ACC112 (cell line): Measurements from ENCODE around the gene SEC14L5.

Source experiments
- H2AFZ ChIP-seq: fragments of 200-600 bp; sonication (generic); one replicate; pipeline ENCODE4 v1.6.0; 2017; ENCODE audit warnings: antibody characterized with exemption, low read length; ENCODE audit not compliant: unreplicated experiment
- H3K27ac ChIP-seq: fragments of 200-600 bp; sonication (generic); 2 replicates; pipeline ENCODE4 v1.5.1; 2014; ENCODE audit warnings: low read depth, mild to moderate bottlenecking, antibody characterized with exemption, low read length, moderate library complexity
- H3K27me3 ChIP-seq: fragments of 200-600 bp; sonication (generic); 2 replicates; pipeline ENCODE4 v1.6.1; 2014; ENCODE audit warnings: mild to moderate bottlenecking, antibody characterized with exemption, low read length, moderate library complexity, mixed read lengths; ENCODE audit not compliant: insufficient read depth
- H3K36me3 ChIP-seq: fragments of 200-600 bp; sonication (generic); 2 replicates; pipeline ENCODE4 v1.6.1; 2016; ENCODE audit warnings: mild to moderate bottlenecking, antibody characterized with exemption, low read length, moderate library complexity, mixed read lengths; ENCODE audit not compliant: insufficient read depth
- H3K4me1 ChIP-seq: fragments of 200-600 bp; sonication (generic); one replicate; pipeline ENCODE4 v1.6.1; 2016; ENCODE audit warnings: low read length, mixed read lengths; ENCODE audit not compliant: insufficient read depth, unreplicated experiment, control insufficient read depth
- H3K4me3 ChIP-seq: fragments of 200-600 bp; sonication (generic); 2 replicates; pipeline ENCODE4 v1.5.1; 2014; ENCODE audit warnings: mild to moderate bottlenecking, low read depth, low read length
- H3K79me2 ChIP-seq: fragments of 200-600 bp; sonication (generic); one replicate; pipeline ENCODE4 v1.6.0; 2016; ENCODE audit warnings: low read length; ENCODE audit not compliant: control insufficient read depth, unreplicated experiment, insufficient read depth

SEC14L5 gene

DNA sequence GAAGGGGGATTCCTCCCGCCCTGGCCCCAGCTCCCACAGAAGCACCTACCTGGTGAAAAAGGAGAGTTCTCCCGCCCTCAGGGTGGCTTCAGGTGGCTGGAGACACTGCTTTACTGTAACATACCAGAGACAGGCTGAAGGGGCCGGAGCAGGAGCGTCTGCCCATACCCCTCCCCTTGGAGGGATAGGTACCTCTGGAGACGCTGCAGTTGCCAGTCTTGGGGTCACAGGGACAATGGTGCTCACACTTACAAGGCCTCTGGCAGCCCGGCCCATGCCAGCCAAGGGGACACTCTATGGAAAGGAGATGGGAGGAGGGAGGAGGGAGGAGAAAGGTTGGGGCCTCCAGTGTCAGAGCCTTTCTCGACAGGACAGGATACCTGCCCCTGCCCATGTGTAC is 69.0 kb downstream of the SEC14L5 start:
- no peaks in the 10 kb centered on the region for H3K79me2 ChIP-seq
- H3K36me3 ChIP-seq: no peaks in the 10 kb centered on the region
- H3K4me1 ChIP-seq: no peaks in the 10 kb centered on the region
- no peaks in the 10 kb centered on the region for H3K27me3 ChIP-seq
- no peak overlapping the region for H3K4me3 ChIP-seq
- H3K27ac ChIP-seq: no peak overlapping the region
- no peak overlapping the region for H2AFZ ChIP-seq

DNA sequence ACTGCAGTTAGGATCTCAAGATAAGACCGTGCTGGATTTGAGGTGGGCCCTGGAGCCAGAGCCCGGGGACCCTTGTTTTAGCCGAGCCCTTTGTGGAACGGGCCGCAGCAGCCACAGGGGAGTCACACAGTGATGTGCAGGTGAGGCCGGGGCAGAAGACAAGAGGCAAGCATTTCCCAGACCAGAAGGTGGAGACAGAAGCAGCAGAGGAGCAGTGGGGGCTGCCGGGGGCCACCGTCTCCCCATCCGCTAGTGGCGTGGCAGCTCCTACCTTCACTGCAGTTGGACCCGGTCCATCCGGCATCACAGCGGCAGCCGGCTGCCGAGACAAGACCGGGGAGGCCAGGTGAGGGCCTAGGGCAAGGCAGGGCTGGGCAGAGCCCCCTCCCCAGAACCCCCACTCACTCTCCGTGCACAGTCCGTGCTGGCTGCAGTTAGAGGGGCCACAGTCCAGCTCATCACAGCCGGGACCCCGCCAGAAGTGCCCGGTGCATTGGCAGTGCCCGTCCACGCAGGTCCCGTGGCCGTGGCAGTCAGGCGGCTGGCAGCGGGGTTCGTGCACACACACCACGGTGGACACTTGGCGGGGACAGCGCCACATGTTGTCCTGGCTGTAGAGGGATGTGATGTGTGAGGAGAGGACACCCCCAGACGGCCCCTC is 69.6 kb downstream of the SEC14L5 start:
- Histone ChIP-seq H3K27ac (no peak overlapping the region), H3K27me3 (no peaks in the 10 kb centered on the region), H2AFZ (no peak overlapping the region), H3K4me3 (no peak overlapping the region), H3K79me2 (no peaks in the 10 kb centered on the region), H3K36me3 (no peaks in the 10 kb centered on the region), H3K4me1 (peaks cover 1% of the 10 kb centered on the region)

DNA sequence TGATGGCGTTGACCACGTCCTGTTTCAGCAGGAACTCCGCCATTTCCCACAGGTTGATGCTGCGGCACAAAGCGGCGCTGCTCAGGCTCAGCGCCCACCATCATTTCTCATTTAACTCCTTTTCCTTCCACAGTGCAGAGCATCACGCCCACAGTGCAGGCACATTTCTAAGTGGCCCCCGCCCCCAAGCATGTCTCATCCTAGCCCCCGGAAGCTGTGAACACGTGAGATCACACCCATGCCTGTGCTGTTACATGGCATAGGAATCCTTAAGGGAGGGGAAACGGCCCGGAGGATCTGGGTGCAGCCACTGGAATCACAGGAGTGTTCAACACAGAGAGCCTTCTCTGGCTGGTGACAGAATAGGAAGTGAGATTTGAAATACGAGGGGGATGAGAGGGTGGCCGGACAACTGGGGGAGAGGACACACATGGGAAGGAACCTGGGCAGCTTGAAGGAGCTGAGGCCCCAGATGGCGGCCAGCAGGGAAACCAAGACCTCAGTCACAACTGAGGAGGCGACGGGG is 70.9 kb downstream of the SEC14L5 start:
- peaks cover 4% of the 10 kb centered on the region for H3K4me1 ChIP-seq
- H3K4me3 ChIP-seq: no peak overlapping the region
- no peak overlapping the region for H2AFZ ChIP-seq
- no peak overlapping the region for H3K27ac ChIP-seq
- H3K36me3 ChIP-seq: no peaks in the 10 kb centered on the region
- no peaks in the 10 kb centered on the region for H3K27me3 ChIP-seq
- H3K79me2 ChIP-seq: no peaks in the 10 kb centered on the region

DNA sequence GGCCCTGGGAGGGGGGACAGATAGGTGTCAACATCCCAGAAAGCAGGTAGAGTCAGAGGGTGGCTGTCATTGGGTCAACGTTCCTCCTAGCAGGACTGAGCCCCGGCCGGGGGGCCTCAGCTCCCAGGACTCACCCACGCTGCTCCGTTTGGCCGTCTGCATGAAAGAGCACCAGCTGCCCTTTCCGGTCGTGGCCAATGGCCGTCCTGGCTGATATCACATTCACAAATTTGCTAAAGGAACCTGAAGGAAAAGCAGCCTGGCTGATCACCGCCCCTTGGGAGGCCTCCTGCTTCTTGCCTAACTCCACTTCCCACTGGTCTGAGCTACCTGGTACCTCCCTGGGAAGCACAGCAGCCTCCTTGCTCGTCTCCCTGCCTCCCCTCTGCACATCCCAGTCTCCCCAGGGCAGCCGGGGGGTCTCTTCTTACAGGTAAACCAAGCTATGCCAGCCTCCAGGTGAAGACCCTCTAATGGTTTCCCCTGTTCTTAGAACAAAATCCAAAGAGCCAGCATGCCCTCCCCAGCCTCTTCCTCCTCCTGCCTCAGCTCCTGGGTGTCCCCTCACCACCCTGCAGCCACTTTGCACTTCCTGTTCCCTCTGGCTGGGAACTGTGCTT is 72.2 kb downstream of the SEC14L5 start:
- Histone ChIP-seq H3K27me3 (no peaks in the 10 kb centered on the region), H3K36me3 (no peaks in the 10 kb centered on the region), H3K27ac (no peak overlapping the region), H3K79me2 (no peaks in the 10 kb centered on the region), H3K4me1 (peaks cover 11% of the 10 kb centered on the region), H3K4me3 (no peak overlapping the region), H2AFZ (no peak overlapping the region)

DNA sequence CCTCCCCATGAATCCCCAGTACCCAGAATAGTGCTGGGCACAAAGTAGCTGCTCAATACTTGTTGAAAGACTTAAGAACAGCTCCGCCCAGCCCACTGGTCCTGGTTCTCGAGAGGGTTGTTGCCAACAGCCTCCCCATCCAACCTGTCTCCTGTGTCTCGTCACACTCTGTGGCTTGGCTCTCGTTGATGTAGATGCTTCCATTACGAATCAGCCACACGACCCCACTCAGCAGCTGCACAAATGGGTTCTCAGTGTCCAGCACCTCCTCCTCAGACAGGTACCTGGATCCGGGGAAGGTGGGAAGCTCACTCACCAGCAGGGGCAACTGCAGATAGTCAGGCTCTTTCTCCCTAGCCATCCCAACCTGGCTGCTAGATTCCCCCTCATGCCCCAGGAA is 73.5 kb downstream of the SEC14L5 start:
- no peaks in the 10 kb centered on the region for H3K27me3 ChIP-seq
- H3K36me3 ChIP-seq: no peaks in the 10 kb centered on the region
- H3K79me2 ChIP-seq: no peaks in the 10 kb centered on the region
- peaks cover 16% of the 10 kb centered on the region for H3K4me1 ChIP-seq
- H3K27ac ChIP-seq: no peak overlapping the region
- H3K4me3 ChIP-seq: no peak overlapping the region
- no peak overlapping the region for H2AFZ ChIP-seq

DNA sequence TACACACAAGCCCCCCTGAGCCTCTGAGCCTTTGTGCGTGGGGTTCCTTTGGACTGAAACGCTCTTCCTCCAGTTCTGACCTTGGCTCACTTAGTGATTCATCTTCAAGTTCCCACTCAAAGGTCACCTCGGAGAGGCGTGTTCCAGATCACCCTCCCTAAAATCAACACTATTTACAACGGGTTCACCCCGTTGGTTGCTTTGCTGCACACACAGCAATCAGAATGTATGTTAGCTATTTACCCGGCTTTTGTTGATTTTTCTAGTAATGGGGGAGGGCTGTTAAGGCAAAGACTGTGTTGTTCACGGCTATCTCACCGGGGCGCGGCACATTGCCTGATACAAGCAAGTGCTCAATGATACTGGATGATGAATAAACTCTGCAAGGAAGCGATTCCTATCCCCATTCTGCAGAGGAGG is 74.6 kb downstream of the SEC14L5 start:
- peak overlapping the region; percentile 96 for H2AFZ ChIP-seq
- no peak overlapping the region for H3K27ac ChIP-seq

DNA sequence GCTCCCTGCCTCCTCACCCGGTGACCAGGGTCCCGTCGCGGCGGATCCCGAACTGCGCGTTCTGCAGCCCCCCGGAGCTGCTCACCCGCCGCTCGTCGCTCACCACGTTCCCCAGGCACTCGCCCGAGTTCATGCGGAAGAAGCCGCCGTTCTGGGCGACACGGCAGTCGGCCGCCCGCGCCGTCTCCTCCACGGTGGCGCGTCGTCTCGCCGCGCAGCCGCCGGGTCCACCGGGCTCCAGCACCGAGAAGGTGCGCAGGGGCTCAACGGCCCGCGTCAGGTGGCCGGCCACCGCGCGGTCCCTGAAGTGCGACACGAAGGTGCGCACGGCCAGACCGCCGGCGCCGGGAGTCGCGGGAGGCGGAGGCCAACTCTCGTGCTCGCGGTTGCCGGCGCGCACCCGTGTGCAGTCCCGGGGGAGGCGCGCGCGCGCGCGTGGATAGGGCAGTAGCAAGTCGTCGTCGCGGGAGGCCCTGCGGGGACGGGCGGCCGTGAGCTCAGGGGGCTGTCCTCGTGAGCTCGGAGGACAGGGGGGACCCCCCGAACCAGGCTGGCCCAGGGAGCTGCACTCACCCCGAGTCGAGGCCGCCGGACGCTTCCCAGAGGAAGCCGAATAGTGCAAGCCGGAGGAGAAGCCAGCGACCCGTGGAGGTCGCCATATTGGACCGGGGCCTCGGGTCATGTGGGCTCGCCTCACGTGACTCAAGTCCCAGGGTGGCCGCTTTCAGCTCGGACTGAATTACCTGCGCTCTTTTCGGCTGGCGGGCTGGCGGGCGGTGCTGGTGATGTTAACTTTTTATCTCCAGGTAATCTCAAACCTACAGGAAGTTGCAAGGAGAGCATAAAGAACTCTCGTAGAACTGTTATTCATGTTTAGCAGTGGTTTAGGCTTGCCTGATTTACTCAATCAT is 75.4 kb downstream of the SEC14L5 start, which contains the start of gene NAGPA:
Gene NAGPA (minus strand): TSS at position 680 of the 911 bp plus-strand sequence. CDS start 21 bp downstream, at position 659.
- Histone ChIP-seq H3K27ac (peak within 1 kb of the TSS; percentile 7; the same call in 1 of the 2 replicates), H2AFZ (peak within 1 kb of the TSS; percentile 96), H3K27me3 (no peaks in the 10 kb centered on the region), H3K36me3 (no peaks in the 10 kb centered on the region), H3K4me3 (peak within 1 kb of the TSS; percentile 92), H3K79me2 (no peaks in the 10 kb centered on the region), H3K4me1 (peaks cover 17% of the 10 kb centered on the region)

More for the DNA sequence above, 74.6 kb downstream of the SEC14L5 start:
- Histone ChIP-seq H3K27me3 (no peaks in the 10 kb centered on the region), H3K79me2 (no peaks in the 10 kb centered on the region), H3K4me3 (peak overlapping the region; percentile 92), H3K4me1 (peaks cover 17% of the 10 kb centered on the region), H3K36me3 (no peaks in the 10 kb centered on the region)

DNA sequence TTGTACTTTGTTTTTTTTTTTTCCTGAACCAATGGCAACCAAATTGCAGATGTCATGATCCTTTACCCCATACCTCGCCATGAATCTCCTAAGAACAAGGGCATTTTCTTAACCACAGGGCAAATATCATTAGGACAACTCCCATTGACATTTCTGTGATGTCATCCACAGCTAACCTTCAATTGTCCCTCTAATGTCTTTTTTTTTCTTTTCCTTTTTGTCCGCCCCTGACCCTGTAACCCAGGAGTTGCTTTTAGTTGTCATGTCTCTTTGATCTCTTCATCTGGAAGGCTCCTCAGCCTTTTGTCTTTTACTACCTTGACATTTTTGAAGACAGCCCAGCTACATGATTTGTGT is 76.0 kb downstream of the SEC14L5 start:
- H2AFZ ChIP-seq: peak overlapping the region; percentile 89
- H3K79me2 ChIP-seq: no peaks in the 10 kb centered on the region
- H3K36me3 ChIP-seq: no peaks in the 10 kb centered on the region
- H3K27me3 ChIP-seq: no peaks in the 10 kb centered on the region
- H3K4me1 ChIP-seq: peaks cover 17% of the 10 kb centered on the region
- H3K4me3 ChIP-seq: peak overlapping the region; percentile 92
- H3K27ac ChIP-seq: peak overlapping the region; percentile 7; the same call in 1 of the 2 replicates

DNA sequence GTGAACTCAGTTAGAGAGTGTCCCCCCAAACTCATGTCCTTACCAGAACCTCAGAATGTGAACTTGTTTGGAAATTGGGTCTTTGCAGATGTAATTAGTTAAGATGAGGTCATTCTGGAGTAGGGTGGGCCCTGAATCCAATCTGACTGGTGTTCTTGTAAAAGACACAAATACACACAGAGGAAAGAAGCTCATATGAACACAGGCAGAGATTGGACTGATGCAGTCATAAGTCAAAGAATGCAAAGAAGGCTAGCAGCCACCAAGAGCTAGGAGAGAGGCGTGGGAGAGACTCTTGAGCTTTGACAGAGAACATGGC is 77.7 kb downstream of the SEC14L5 start:
- Histone ChIP-seq H2AFZ (no peak overlapping the region), H3K4me1 (peaks cover 17% of the 10 kb centered on the region), H3K4me3 (no peak overlapping the region), H3K79me2 (no peaks in the 10 kb centered on the region), H3K27me3 (no peaks in the 10 kb centered on the region), H3K27ac (no peak overlapping the region), H3K36me3 (no peaks in the 10 kb centered on the region)

DNA sequence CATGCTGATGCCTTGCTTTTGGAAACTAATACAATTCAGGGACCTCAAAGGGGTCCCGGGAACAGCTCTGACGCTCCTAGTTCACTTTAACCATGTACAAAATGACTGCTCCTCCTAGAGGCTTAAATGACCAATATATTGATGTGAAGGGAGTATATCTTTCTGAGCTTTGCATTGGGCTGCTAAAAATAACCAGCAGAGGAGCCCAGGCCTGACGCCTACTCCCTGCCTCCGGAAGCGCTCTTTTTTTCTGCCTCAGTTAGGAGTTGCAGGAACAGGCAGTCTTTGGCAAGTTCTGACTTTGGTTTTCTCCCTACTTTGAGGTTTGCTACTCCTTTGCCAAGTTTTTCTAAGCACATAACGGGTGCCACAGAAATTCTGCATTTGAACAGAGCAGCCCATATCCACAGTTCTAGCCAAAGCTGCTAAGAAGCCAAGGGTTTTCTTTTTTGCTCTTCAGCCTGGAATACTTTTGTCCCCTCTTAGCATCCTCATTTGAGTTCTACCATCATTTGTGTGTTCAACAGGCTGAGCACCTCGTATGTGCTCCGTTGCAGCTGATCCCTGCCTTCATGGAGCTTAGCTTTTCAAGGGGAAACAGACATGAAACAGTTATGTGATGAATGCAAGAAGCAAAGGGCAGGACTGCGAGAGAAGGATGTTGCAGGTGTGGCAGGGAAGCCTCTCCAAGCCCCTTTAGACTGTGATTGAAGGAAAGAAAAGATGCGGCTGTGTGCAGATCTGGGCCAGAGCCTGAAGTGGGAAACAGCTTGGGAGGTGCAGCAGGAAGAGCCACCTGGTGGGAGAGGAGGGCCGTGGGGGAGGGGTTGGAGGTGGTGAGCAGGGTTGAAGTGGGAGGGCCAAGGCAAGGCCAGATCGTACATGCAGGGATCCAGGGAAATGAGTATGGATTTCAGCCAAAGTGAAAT is 78.4 kb downstream of the SEC14L5 start:
- 0 out of 2 replicates have a peak, but pooled peaks cover 4% of the 10 kb centered on the region for H3K27me3 ChIP-seq
- H2AFZ ChIP-seq: no peak overlapping the region
- no peaks in the 10 kb centered on the region for H3K79me2 ChIP-seq
- H3K27ac ChIP-seq: no peak overlapping the region
- H3K4me3 ChIP-seq: no peak overlapping the region
- H3K36me3 ChIP-seq: no peaks in the 10 kb centered on the region
- H3K4me1 ChIP-seq: peaks cover 17% of the 10 kb centered on the region
